Astrocyte (in vitro differentiated cells and primary cell): ENCODE measurements around the gene ZP1.

ENCODE experiments used
- CTCF ChIP-seq: IDR thresholded peaks from 2 replicates; pipeline ENCODE4 v1.5.1; 2011; ENCODE audit warnings: low read depth, mild to moderate bottlenecking, inconsistent platforms, low read length, moderate library complexity; ENCODE audit not compliant: insufficient read depth
- EZH2 ChIP-seq: IDR thresholded peaks from 2 replicates; pipeline ENCODE4 v1.6.1; 2012; ENCODE audit warnings: mild to moderate bottlenecking, low read length, inconsistent platforms; ENCODE audit not compliant: insufficient read depth

- TF ChIP-seq CTCF = peak; percentile 85
- TF ChIP-seq EZH2 = no peak
These were observed 36.2 kb upstream of the ZP1 start for GRCh38 chr11:60831143-60831500.
